ENCODE data around the gene ADAMTS18.
"Not testable (repeated sequence)": the region's sequence is repeated elsewhere in the genome, so short reads cannot be mapped to it uniquely, and the experiment has no call there.

Gene ADAMTS18

GRCh38 chr16:77295896-77296295 is 138.9 kb downstream of the ADAMTS18 start:
- no peak overlapping the region for H3K4me3 ChIP-seq (ENCODE audit: control insufficient read depth, low read depth, low read length)
- no peak for TF ChIP-seq CTCF (IDR thresholded peaks at IDR 0.05; ENCODE audit: control insufficient read depth, insufficient read depth, low read depth, low read length, missing control alignments)
- no peak for DNase-seq (ENCODE audit: low read depth)

GRCh38 chr16:77290451-77291115 is 144.3 kb downstream of the ADAMTS18 start:
- TF ChIP-seq CTCF (IDR thresholded peaks at IDR 0.05; ENCODE audit: control insufficient read depth, insufficient read depth, low read depth, low read length, missing control alignments) = no peak
- no peak overlapping the region for H3K4me3 ChIP-seq (ENCODE audit: control insufficient read depth, low read depth, low read length)
- DNase-seq (ENCODE audit: low read depth) = no peak

- DNase-seq (ENCODE audit: low read depth) = peak; percentile 16
- H3K4me3 ChIP-seq (ENCODE audit: control insufficient read depth, low read depth, low read length) = no peak overlapping the region
- TF ChIP-seq CTCF (IDR thresholded peaks at IDR 0.05; ENCODE audit: control insufficient read depth, insufficient read depth, low read depth, low read length, missing control alignments) = no peak
These were observed 145.5 kb downstream of the ADAMTS18 start for GRCh38 chr16:77289331-77289809.

GRCh38 chr16:77288222-77288621 is 146.6 kb downstream of the ADAMTS18 start:
- no peak overlapping the region for H3K4me3 ChIP-seq (ENCODE audit: control insufficient read depth, low read depth, low read length)

GRCh38 chr16:77285676-77286075 is 149.2 kb downstream of the ADAMTS18 start:
- DNase-seq (ENCODE audit: low read depth) = no peak
- H3K4me3 ChIP-seq (ENCODE audit: control insufficient read depth, low read depth, low read length) = no peak overlapping the region
- TF ChIP-seq CTCF (IDR thresholded peaks at IDR 0.05; ENCODE audit: control insufficient read depth, insufficient read depth, low read depth, low read length, missing control alignments) = no peak

More at GRCh38 chr16:77288222-77288621, 146.6 kb downstream of the ADAMTS18 start:
- peak; percentile 74 for DNase-seq (ENCODE audit: low read depth)
- no peak for TF ChIP-seq CTCF (IDR thresholded peaks at IDR 0.05; ENCODE audit: control insufficient read depth, insufficient read depth, low read depth, low read length, missing control alignments)

- H3K4me3 ChIP-seq (ENCODE audit: control insufficient read depth, low read depth, low read length) = no peak overlapping the region
- TF ChIP-seq CTCF (IDR thresholded peaks at IDR 0.05; ENCODE audit: control insufficient read depth, insufficient read depth, low read depth, low read length, missing control alignments) = no peak
- DNase-seq (ENCODE audit: low read depth) = no peak
These were observed 152.5 kb downstream of the ADAMTS18 start for GRCh38 chr16:77282345-77282744.

- DNase-seq (ENCODE audit: low read depth); H3K4me3 ChIP-seq (ENCODE audit: control insufficient read depth, low read depth, low read length): not testable (repeated sequence)
These were observed 155.5 kb downstream of the ADAMTS18 start for GRCh38 chr16:77279316-77279715.

All from AG09309 (cell line).